ENCODE data around the gene CACNA1B.

Gene CACNA1B

GRCh38 chr9:138044485-138045383 lies 167.2 kb downstream of the CACNA1B start:
- DNase-seq, result no peak

GRCh38 chr9:138045541-138046490 lies 168.2 kb downstream of the CACNA1B start:
- DNase-seq, result no peak

- DNase-seq, result no peak
Measured at GRCh38 chr9:138046641-138047301, 169.2 kb downstream of the CACNA1B start.

GRCh38 chr9:138047469-138048040 lies 170.0 kb downstream of the CACNA1B start:
- DNase-seq, result no peak

DNA sequence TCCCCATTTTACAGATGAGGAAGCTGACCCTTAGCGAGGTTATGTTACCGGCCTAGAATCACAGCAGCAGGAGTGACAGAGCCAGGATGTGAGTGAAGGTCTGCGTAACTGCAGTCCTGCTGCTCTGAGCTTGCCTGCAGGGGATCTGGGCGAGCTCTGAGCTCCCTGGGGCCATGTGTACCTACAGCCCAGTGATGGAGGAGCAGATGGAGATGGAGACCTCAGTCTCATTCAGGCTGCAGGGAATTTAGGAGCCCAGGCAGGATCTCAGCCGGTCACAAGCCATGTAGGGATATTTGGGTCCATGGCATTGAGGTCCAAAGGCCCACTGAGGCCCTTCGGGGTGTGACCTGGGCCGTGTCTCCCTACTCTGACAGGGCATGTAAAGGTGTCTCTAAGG lies 170.6 kb downstream of the CACNA1B start:
- DNase-seq, result no peak

- DNase-seq, result no peak
Measured at GRCh38 chr9:138049085-138049778, 171.7 kb downstream of the CACNA1B start.

DNA sequence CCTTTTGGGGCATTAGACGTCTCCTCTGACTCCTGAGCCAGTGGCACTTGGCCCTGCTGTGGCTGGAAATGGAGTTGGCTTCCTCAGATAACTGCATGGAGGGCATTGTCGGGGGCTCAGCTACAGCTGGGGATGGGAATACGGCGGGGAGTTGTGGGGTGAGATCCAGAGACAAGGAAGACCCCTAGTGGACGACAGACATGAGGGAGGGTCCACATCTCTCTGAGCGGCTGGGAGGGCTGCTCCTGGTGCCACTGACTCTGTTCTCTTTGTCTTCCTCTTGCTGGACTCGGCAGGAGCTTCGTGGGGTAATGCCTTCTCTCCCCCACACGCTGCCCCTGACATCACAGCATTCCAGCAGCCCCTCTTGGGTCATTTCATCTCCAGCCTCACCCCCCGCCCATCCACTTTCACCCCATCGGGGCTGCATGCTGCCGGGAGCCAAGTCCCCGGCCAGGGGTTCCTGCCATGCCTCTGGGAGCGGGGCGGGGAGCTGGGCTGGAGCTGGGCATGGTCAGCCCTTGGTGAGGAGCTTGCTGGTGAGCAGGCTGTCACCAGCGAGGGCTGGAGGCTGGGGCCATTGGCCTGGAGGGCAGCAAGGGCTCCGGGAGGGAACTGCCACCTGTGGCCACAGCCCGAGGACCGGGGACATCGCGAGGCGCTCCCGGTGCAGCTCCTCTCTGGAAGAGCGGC lies 172.3 kb downstream of the CACNA1B start:
- DNase-seq, result no peak

- DNase-seq, result no peak
Measured at GRCh38 chr9:138050472-138051330, 173.1 kb downstream of the CACNA1B start.

- no peak for DNase-seq
Measured at GRCh38 chr9:138051586-138052321, 174.2 kb downstream of the CACNA1B start.

DNA sequence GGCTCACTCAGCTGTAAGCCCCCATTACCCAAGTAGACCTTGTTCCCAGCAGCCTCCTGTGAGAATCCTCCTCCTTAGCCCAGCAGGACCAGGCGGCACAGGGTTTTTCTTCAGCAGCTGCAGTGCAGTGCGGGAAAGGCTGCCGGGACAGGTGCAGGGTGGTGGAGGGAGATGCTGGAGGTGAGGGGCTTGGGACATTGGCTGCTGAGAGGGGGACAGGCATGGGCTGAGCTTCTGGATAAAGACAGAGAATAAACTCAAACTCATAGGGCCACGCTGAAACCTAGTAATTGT lies 174.7 kb downstream of the CACNA1B start:
- no peak for DNase-seq

GRCh38 chr9:138052635-138053320 lies 175.2 kb downstream of the CACNA1B start:
- DNase-seq, result no peak

GRCh38 chr9:138053321-138053868 lies 175.8 kb downstream of the CACNA1B start:
- no peak for DNase-seq

GRCh38 chr9:138053996-138054752 lies 176.6 kb downstream of the CACNA1B start:
- DNase-seq, result no peak

DNA sequence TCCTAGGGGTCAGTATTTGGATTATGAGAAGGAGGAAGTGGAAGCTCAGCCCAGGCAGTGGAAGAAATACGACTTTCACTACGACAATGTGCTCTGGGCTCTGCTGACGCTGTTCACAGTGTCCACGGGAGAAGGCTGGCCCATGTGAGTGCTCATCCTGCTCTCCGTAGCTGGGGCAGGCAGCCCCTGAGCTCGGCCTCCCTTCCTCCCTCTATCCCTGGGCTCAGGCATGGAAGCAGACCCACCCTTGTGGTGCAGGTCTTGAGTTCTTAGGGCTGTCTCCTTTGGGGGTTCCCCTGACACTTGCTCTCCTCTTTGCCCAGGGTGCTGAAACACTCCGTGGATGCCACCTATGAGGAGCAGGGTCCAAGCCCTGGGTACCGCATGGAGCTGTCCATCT lies 180.1 kb downstream of the CACNA1B start:
- DNase-seq, result no peak

GRCh38 chr9:138058181-138058580 lies 180.6 kb downstream of the CACNA1B start:
- DNase-seq, result no peak

DNA sequence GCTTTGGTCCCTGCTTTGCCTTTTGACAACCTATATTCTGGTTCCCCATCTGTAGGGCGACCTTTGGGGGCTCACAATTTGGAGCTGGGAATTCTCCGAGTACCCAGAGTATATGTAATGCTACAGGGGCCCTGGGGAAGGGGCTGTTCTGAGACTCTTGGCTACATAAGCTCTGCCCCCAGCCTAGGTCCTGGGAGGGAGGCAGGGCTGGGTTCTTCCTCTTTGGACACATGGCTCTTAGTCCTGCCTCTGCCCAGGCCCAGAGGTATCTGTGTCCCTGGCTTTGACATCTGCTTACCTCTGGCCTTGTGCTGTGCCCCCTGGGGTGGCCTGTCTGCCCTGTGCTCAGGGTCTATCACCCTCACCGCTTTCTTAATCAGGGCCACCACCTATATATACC lies 181.6 kb downstream of the CACNA1B start:
- DNase-seq, result no peak

DNA sequence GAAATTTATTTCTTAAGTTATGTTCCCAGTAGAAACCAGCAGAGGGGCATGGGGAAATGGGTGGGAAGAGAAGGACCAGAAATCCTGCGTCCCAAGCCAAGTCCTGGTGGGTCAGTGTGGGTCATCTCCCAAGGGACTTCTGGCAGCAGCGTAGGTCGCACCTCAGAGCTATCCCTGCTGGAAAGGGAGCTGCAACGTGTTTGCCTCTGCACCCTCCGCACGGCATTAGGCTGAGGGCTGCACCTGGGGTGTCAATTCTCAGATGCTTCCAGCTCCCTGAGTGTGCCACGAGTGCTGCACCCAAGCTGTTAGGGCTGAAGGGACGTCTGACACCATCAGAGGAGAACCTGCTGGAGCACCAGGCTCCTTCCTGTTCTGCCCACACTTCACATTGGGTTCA lies 182.8 kb downstream of the CACNA1B start:
- no peak for DNase-seq

DNA sequence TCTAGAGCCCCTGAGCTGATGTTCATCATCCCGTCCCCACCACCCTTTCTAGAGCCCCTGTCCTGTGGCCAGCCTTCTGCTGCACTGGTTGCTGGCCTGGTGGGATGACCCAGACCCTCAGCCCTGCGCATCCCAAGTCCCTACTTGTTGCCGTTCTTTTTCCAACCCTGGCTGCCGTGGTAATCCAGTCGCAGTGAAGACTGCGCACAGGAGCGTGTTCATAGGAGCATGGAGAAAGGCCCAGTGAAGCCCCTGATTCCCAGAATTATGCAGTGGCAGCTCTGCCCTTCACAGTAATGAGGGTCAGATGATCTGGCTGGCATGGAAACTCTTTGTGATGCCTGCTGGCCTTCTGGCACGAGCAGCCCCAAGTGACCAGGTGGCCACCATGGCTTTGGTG lies 183.3 kb downstream of the CACNA1B start:
- DNase-seq, result no peak
